Activated naive CD4-positive, alpha-beta T cell (primary cell): ENCODE results near the gene CFAP91.
"Not testable (repeated sequence)": the region's sequence is repeated elsewhere in the genome, so short reads cannot be mapped to it uniquely, and the experiment has no call there.

ENCODE experiments used
- DNase-seq, 4 experiments: peaks; one replicate each; lab custom pipeline; 2025; lab: John Stamatoyannopoulos, UW

CFAP91 gene

DNA sequence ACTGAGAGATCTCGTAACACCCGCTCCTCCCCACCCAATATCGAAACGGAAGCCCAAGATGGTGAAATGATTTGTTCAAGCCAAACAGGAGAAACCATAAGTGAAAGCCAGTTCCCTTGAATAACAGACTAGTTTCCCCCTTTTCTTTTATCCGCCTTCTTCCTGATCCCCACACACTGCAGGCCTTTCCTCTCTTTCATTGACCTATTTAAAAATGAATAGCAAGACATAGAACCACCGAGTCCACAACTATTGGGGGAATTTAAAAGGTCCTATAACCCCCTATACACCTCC is 25.2 kb upstream of the CFAP91 start:
- no peak for DNase-seq

DNA sequence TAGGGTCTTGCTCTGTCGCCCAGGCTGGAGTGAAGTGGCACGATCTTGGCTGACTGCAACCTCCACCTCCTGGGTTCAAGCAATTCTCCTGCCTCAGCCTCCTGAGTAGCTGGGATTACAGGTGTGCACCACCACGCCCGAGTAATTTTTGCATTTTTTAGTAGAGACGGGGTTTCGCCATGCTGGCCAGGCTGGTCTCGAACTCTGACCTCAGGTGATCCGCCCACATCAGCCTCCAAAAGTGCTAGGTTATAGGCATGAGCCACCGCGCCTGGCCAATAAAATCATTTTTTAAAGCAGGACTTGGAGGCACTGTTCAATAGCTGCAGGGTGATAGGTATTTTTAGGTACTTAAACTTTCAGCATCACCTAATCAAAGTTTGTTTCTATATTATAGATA is 24.6 kb upstream of the CFAP91 start:
- not testable (repeated sequence) for DNase-seq

DNA sequence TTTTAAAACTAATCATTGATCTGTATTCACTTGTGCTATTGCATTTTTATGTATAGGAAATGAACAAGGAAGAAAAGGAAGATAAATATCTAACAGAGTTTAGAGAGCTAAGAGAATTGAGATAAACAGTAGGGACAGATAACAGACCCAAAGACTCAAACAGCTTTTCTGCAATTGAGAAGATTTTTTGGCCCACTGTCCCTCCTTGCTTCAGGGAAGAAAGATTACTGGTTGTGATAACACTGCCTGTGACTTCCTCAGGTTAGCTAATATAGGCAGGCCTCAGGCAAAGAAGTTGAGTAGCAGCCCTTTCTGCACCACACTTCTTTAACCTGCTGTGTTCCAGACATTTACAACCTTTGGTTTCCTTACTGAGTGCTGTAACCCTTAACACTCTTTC is 22.9 kb upstream of the CFAP91 start:
- DNase-seq: no peak

DNA sequence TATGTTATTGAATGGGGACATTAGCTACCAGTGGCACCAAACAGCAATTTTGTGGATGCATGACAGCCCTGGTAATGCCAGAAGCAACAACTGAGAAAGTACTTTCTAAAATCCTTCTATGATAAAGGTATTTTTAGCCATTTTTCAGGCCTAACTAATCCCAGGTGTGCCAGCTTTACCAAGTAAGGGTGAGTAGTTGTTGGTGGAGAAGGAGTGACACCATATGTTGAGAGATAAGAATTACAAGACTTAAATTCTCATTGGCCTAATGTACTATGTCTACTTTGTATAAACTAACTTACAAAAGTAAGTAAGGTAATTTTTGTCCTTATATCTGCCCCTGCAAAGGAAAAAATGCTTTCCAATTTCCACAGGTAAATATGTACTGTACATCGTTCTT is 21.5 kb upstream of the CFAP91 start:
- DNase-seq: no peak

DNA sequence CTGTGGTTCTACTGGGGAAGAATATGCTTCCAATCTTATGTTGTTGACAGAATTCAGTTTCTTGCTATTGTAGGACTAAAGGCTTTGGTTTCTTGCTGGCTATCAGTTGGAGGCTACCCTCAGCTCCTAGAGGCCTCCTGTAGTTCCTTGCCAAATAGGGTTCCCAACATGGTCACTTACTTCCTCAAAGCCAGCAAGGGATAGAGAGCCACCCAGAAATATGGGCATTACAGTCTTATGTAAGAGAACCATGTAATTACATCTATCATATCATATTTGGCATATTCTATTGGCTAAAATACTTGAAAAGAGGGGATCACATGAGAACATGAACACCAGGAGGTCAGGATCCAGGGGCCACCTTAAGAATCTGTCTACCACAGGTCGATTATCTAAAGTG is 19.4 kb upstream of the CFAP91 start:
- no peak for DNase-seq

DNA sequence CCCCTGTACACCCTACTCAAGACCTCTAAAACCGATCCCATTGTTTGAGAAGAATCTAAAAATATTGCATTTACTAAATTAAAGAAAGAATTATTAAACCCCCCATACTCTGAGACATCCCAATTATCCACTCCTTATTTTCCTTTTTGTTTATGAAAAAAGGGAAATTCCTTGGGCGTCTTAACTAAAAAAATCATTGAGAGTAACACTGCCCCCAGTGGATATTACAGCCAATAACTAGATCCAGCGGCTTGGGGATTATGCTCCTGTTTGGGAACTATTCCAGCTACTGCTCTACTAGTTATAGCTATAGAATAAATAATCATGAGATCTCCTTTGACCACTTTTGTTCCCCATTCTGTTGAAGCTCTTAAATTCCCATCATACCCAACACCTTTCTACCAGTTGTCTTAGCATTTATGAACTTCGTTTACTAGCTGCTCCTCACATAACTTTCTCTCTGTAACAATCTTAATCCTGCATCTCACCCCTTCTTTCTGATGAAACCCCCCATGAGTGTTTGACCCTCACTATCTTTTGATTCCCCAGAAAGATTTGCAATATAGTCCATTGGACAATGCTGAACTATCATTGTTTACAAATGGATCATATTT is 12.7 kb upstream of the CFAP91 start:
- DNase-seq: no peak

DNA sequence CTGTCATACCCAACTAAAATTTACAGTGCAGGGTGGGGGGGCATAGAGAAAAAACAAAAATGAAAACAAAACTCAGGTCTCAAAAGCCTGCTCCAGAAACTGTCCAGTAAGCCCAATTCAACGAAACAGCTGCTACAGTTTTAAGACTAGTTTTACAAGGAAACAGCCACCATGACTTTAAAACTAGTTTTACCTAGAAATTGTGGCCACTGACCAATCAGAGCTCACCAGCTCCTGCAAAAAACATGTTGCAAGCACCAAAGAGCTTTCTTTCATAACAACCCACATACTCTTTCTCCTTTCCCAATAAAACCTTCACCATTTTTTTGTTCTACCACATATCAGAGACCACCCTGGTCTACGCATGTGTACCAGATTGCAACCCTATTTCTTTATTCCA is 7.3 kb upstream of the CFAP91 start:
- DNase-seq: no peak

DNA sequence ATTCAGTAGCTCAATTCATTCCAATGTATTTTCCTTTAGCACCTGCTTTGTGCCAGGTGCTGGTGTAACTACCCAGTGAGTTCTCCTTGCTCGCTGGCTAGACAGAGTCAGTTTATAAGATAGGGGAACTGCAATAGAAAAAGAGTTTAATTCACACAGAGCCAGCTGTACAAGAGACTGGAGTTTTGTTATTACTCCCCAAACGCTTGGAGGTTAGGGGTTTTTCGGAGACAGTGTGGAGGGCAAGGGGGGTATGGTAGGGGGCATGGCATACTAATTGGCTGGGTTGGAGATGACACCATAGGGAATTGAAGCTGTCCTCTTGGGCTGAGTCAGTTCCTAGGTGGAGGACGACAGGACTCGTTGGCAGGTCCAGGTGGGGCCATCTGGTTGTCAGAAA is 5.4 kb upstream of the CFAP91 start:
- DNase-seq: no peak

DNA sequence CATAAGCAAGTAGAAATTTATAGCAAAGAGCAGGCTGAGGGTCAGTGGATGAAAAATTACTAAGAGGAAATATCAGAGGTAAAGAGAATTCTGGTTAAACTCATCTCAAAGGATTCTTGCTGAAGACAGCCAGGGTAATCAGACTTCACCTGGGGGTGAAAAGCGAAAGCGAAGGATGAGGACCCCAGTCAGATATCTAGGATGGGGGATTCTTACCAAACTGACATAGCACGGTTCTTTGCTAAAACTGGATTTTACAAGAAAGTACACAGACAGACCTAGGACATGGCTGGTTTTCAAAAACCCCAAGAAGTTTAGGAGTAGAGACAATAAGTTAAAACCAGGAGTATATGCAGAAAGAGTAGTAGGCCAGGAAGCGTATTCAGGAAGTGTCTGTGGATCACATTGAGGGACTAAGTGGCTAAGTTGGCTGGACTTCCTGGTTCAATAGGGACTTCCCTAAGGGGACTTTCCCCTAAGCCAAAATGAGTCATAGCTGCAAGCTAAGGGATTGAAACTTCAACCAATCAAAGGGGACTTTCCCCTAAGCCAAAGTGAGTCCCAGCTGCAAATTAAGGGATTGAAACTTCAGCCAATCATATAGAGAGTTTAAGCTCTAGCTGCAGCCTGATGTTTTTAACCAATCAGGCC is 2.4 kb upstream of the CFAP91 start:
- no peak for DNase-seq

DNA sequence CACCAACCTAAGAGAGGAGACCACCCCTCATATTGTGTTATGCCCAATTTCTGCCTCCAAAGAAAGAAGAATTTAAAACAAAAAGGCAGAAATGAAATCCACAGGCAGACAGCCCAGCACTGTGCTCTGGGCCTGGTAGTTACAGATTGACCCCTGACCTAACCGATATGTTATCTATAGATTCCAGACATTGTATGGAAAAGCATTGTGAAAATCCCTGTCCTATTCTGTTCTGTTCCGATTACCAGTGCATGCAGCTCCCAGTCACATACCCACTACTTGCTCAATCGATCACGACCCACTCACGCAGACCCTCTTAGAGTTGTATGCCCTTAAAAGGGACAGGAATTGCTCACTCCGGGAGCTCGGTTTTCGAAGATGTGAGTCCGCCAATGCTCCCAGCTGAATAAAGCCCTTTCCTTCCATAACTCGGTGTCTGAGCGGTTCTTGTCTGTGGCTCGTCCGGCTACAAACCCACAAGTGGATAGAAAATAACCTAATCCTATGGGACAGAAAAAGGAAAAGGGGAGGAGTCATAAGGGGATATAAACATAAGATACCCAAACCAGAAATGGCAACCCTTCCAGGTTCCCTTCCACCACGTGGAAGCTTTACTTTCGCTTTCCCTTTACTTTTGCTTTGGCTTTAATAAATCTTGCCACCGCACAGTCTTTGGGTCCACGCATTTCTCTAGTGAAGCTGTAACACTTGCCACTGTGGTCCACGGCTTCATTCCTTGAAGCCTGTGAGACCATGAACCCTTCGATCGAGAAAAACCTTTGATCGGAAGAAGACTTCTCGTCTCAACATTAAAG is 1.7 kb upstream of the CFAP91 start:
- no peak for DNase-seq

DNA sequence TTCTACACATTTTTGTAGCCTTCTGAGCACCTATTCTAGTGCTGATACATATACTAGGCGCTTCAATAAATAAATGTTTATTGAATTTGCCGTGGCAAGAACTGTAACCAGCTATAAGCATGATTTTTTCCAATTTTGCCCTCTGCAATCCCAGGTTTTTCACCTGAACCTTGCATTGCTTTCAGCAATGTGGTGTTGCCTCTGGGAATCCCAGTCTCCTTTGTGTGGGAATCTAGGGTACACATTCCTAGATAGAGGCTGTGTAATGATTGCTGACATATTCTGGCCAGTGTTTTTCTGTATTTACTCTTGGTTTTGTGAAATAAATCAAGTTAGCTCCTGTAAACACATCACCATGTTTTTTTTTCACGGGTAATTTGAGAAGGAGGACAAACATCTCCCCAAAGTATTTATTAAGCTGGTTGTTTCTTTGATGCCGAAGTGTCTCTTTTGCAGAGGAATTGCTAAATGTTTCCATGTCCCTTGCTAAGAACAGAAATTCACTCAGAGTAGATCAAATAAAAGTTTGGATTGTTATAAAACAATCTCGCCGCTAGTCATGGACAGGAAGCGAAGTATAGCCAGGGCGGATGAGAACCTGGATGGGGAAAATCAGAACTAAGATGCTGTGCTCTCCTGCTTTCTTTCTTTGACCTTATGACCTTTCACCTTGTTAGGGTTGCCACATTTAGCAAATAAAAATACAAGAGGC is 1.2 kb downstream of the CFAP91 start:
- DNase-seq: no peak

DNA sequence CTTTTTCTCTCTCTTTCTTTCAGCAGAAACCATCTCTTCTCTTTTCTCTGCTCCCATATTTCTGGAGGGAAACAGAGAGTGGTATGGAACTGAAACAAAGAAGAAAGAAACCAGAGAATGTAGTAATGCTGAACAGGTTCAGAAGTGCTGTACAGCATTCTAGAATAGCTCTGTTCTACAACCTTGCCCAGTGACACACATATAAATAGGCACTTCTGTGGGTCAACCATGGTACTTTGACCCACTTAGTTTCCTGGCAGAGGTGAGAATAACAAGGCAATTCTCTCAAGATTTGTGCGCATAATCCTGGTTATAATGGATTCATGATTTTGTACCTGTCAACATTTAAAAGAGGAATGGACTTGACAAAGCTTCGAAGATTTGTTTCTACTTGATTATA is 12.3 kb downstream of the CFAP91 start:
- no peak for DNase-seq

DNA sequence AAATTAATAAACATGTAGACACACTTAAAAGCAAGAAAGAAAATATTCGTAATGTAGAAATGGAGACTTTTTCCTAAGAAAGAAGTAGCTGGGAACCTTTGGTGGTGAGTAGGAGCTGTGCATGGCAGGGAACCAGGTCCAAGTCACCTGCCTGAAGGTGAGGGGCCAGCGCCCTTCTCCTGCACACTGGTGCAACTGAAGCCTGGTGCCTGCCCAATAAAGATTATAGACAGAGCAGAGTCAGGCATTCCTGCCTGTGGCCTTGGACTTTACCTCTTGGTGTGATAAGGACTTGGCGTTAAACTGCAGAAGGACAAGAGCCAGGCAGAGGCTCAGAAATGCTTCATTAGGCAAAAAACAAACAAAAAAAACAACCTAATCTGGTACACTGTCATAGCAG is 14.2 kb downstream of the CFAP91 start:
- DNase-seq: no peak

DNA sequence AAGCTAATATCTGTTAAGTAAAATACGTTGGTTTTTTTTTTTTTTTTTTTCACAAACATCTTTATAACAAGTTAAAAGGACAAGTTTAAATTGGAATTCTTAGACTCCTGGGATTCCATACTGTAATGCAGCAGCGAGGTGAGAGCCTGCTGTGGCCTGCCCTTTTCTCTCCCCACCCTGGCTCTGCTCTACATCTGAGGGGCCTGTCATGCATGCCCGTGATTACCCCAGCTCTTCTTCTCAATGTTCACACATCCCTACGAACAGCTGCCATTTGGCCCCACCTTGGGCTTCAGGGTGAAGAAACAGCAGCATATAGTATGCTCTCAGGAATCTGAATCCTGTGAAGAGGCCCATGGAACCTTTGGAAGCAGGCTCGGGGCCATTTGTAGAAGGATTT is 14.7 kb downstream of the CFAP91 start:
- no peak for DNase-seq

DNA sequence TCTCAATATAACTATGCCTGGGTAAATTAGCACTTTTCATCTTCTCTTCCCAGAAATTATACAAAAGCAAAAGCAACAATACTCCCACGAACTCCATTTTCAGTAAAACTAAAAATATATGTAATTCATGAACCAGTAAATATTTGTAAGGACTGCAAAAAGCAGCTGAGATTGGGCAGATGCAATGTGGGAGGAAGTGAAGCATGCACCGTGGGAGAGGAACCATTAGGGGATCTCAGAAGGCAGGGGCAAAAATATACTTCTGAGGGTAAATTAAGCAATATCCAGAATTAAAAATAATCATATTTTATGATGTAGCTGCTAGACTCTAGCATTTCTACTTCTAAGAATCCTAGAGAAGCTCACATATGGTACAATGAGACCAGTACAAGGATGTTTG is 20.2 kb downstream of the CFAP91 start:
- no peak for DNase-seq

DNA sequence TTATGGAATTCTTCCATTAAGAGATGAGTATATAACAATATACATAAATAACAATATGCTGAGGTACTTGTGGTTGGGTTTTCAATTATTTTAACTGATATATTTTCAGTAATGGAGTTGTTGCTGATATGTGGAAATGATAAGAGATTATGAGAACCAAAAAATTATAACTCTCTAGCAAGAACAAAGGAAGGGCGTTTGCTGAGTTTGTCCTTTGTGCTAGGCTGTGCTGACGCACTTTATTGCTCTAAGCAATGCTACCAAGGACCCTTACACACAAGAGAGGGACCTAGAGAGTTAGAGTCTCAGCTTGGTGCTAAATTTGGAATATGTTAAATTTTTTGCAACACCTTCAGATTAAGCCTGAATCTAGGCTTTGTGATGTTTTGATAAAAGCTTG is 24.1 kb downstream of the CFAP91 start:
- no peak for DNase-seq

DNA sequence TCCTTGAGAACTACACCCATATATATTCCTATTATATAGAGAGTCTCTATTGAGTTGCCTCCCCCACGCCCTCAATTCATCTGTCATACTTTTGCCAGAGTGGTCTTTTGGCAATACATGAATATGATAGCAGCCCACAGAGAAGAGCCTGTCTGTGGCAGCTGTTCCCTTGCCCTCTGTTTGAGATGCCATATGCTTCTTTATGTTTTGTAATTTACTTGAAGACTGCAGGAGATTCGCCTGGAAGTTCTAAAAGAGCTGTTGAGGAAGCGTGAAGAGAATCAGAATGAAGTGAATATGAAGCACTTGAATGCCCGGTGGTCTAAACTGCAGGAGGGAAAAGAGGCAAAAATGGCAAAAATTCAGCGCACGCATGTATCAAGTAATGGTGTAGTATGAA is 27.2 kb downstream of the CFAP91 start:
- no peak for DNase-seq

DNA sequence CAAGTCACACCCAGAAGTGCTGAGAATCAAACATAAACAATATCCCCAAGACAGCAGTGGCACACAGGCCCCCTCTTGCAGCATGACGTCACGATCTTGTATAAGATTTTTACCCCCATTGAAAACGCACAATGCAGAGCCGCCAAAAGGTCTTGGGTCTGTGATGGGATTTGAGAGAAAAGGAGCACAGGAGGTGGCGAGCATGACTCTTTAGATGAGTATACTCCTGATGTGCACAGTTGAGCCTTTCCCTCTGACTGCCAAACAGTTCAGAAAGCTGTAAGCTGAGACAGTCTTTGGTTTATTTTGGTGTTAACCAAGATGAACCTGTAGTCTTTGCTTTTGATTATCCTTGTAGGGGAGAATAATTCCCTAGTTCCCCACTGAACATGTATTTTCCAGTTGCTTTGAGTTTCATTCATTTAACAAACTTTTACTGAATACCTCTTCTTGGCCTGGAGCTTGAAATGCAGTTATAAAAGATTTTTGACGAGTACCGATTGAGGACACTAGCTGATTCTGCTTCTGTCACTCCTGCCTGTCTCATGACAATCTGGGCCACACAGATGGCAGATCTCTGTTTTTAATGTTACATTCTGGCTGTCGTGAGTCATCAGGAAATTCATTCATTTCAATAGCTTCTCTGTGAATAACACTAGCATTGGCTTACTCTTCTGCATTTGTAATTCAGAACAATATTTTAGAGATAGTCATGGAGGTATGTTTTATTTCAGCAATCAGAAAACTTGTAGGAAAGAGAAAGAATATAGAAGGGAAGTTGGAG is 28.9 kb downstream of the CFAP91 start:
- no peak for DNase-seq

DNA sequence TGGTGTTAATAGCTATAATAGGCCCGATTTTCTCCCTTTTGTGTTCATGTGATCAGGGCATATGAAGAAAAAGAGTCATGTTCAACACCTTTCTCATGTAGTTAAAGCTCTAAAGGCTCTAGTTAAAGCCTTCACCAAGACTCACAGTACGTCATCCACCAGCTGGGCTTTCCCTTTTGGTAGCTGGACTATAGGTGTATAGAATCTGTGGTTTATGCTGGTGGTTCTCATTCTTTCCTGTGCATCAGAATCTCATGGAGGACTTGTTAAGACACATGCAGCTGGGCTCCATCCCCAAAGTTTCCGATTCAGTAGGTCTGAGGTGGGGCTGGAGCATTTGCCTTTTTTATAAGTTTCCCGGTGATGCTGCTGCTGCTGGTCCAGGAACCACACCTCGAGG is 31.0 kb downstream of the CFAP91 start:
- DNase-seq: no peak

DNA sequence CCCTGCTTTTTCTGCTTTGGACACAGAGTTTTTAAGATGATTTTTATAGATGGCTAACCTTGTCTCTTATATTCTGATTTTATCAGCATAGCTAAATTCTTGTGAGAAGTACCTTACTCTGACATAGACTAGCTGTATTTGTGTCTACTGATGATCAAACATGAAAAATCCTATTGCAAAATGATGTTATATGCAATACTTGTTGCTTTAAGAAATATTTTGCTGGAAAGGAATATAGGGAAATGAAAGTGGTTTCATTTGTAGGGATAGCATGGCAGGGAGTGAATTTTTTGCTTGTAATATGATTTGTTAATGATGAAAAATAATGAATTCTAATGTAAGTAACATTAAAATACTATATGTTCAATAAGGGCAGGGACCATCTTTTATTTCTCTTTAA is 35.9 kb downstream of the CFAP91 start:
- no peak for DNase-seq

DNA sequence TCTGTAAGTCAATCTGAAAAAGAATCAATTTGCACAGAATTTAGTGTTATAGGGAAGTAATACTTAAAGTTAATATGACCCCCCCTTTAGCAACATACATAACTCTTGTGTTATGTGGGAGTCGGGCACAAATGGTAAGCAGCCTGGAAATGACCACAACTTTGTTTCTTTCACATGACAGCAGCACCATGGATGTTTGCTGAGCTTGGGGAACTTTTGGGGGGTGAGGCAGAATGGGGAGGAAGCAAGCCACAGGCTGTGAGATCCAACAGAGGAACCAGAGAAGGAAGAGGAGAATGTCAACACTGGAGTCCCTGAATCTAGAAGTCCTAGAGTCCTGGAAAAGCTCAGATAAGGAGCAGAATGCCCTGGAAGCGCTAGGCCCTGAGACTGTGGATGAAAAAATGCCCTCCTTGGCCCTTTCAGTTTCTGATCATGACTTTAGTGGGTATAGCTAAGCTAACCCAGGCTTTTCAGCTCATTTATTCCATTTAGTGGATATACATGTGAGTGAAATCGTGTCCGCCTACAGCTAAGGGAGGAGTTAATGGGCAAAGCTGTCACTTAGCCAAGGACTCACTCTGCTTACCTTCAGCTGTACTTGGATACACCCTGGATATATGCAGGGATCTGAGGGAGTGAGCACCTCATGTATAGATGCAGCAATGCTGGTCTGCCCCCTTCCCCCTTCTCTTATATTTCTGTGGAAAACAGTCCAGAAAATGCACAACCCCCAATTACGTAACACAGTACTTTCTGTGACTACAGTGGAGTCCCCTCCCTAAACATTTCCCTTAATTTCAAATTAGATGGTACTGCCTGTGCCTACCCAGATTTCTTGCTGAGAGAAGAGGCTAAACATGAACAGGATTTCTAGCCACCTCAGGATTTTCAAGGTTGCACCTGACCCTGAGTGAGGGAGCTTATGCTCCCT is 39.1 kb downstream of the CFAP91 start:
- DNase-seq: no peak
